ENCODE data around the gene TEC.
A peak's percentile ranks its signal among the peaks of the same experiment; 100 is the strongest.

TEC gene

DNA sequence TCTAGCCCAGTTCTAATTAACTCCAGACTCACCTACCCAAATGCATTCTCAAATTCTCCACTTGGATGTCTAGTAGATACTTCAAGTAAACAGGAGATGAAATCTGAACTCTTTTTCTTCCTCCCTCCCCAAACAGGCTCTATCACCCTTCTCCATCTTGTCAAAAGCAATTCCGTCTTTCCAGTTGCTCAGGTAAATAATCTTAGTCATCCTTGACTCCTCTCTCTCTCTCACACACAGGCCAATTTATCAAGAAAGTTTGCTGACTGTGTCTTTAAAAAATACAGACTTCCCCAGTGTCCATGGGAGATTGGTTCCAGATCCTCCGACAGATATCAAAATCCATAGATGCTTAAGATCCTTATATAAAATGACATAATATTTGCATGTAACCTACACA is 148.5 kb downstream of the TEC start:
- no peak for DNase-seq (ENCODE audit: low spot score)

DNA sequence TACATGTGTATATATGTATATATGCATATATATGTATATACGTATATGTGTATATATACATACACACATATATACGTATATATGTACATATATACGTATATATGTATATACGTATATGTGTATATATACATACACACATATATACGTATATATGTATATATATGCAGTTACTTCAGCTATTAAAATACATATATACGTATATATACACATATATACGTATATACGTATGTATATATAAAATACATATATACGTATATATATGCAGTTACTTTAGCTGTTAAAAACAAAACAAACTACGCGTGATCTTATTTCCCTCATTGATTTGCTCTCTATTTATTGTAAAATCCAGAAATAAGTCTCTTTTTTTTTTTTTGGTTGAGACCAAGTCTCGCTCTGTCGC is 149.5 kb downstream of the TEC start:
- no peak for DNase-seq (ENCODE audit: low spot score)

DNA sequence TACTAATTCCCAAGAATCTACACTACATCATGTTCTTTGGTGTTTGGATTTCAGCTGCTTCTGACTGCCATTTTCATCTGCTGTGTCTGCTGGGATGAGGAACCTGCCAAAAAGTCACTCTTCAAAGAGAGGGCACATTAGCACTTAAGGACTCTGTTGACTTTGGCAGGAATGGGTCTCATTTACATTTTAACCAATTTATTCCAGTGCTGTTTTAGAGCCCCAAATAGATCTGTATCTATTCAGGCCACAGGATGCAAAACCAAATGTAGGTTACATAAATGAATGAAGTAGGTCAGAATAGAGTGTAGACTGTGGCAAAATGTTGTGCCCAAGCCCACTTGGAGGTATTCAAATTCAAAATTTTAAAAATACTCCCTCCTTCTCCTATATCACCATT is 150.0 kb downstream of the TEC start:
- no peak for DNase-seq (ENCODE audit: low spot score)

DNA sequence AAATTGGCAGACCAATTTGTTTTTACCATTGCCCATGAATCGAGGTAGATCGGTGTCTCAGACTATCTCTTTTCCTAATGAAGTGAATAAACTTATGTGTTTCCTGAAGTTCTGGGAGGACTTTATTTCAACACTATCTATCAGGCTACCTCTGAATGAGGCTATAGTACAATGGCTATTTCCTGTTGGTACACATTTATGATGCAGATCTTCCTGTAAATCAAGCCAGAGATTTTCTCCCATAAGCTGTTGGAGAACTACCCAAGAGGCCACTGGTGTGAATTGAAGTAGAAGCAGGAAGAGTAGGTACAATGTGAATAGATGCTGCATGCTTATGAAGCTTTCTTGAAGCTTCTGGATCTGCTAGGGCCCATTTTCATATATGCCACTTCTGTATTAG is 151.6 kb downstream of the TEC start:
- no peak for DNase-seq (ENCODE audit: low spot score)

DNA sequence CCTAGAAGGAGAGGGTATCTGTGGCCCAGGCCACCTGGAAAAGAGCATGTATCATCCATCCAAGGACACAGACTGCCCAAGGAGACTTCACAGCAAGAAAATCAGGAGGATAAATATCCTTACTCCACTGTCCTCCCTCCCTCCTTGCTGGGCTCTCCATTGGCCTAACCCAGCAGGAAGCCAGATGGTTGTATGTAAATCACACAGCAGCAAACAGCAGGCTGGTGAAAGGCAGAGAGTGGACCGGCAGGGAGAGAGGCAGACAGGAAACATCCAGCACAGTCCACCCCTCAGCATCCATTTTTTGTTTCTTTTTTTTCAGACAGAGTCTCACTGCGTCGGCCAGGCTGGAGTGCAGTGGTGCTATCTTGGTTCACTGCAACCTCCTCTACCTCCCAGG is 153.1 kb downstream of the TEC start:
- no peak for DNase-seq (ENCODE audit: low spot score)

DNA sequence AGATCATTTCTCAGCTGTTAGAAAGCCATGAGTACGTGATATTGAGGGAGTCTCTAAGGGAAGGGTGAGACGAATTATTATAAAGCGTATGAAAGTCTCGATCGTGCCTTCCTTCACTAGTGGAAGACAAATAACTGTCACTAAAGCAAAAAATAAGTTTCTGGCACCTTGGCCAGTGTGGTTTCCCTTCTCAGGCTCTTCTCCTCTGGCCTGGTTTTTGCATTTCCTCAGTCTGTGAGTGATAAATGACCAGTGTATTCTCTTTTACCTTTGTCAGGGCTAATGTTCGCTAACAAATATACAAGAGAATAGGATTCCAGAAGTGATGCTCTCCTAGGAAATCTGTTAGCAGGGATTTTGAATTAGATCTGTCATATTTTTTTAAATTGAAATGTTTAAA is 155.2 kb downstream of the TEC start:
- DNase-seq (ENCODE audit: low spot score): no peak

DNA sequence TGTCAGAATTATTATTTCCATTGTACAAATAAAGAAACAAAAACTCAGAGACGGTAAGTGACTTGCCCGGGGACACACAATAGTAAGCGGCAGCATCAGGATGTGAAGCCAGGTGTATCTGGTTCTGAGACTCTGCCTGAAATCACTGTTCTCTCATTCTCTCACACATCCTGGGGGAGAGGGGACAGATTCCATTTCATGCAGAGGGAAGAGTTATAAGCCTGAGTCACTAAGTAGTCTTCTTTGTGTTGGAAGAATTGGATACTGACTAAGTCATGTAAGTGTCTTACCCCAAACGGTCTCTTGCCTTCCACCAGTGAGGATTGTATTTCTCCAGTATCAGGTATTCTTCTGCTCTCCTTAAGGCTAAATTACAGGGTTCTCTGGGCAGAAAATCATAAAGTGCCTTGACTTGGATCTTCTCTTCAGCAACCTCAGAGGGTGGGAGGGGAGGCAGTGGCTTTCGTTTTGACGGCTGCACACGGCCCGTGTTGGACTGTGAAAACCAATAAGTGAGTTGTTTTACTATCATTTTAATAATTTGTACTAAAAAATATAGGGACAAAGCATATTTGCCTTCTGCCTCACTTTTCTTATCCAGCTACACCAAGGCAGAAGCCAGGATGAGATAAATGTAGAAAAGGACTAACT is 157.5 kb downstream of the TEC start:
- no peak for DNase-seq (ENCODE audit: low spot score)

DNA sequence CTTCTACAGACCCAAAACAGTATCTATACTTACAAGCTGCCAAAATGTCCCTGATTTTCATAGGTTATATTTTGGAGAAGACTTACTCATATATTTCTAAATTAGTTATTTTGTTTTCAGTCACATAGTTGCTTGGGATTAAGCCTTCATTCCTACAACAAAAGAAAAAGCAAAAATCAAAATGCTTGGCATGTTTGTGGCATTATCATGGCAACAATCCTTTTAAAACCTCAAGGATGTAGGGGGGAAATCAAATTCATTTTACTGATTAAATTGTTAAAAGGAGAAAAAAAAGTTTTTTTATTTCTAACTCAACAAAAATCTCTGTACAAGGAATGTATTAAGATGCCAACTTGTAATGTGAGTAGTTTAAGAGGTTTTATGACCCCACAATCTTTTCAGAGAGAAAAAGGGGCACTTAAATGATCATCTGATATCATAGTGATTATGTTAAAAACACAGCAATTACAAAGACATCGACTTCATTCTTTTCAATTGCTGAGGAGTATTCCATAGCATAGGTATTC is 159.1 kb downstream of the TEC start:
- no peak for DNase-seq (ENCODE audit: low spot score)

DNA sequence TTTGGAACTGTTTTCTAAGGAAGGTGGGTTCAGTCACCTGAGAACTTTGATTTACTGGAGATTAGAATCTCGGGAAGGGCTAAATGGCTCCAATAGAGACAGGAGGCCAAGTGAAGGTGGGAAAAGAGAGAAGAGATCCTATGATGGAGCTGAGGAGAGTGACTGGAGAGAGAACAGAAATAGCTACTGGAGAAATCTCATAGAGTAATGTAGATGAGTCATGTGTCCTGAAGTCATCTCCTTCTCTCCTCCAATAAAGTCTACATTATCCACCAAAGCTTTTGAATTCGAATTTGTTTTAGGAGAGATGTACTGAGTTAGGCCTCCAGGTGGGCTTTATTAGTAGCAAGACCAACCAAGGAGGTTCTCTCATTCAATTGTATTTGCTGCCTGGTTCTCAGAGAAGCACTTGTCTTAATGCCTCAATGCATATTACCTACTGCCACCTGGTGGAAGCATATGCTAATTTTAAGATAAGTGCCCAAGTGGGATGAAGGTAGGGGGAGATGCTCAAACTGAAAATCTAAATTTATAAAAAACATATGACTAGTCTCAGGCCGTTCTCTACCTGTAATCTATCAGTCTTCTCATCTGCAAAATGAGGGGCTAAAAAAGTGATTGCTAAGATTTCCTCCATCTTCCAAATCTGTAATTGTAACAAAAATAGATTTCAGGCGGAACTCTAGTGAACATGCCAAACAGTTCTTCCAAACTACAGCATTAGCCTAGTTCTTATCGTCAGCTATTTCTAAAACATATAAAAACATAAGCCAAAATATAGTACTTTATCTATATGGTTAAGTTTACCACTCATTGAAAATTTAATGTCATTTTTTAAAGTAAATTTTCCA is 160.0 kb downstream of the TEC start:
- peak; percentile 63 for DNase-seq (ENCODE audit: low spot score)

DNA sequence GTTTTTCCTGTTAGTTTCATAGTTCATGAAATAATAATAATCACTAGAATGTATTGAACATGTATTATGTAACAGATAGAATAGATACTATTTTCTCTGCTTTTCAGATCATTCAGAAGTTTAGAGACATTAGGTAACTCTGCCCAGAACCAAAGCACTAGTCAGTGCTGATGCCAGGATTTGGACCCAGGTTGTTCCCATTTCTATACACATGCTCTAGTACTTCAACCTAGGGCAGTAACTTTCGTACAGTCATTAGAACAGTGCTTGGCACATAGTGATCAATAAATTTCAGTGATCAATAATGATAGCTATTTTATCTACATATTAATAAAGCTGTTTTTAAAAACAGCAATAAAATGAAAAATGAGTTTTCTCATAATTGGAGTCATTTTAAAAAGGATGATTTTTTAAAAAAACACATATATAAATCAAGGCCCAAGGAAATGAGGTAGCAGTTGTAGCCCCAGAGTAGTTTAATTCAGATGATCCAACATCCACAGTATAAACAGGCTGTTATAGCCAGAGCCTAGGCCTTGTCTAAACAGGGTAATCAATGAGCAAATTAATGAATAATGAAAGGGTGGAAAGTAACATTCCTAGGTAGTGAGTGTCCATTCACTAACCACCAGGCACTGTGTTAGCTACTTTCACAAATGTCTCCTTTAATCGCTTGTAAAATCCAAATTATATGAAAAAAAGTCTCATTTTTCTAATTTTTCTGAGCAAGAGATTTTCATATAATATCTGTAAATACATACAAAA is 161.1 kb downstream of the TEC start:
- DNase-seq (ENCODE audit: low spot score): no peak

DNA sequence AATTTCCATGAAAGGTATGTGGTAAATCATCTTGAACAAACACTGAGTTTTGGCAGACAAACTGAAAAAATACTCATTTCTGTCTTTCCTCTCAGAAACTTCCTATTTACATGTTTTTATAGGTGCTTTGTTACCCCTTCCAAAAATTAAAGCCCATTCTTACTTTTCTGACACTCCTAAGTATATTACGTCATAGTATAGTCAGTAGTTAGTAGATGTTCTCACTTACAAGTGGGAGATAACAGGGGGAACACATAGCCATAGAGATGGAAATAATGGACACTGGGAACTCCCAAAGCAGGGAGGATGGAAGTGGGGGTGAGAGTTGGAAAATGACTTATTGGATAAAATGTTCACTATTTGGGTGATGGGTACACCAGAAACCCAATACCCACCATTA is 164.4 kb downstream of the TEC start:
- DNase-seq (ENCODE audit: low spot score): no peak

DNA sequence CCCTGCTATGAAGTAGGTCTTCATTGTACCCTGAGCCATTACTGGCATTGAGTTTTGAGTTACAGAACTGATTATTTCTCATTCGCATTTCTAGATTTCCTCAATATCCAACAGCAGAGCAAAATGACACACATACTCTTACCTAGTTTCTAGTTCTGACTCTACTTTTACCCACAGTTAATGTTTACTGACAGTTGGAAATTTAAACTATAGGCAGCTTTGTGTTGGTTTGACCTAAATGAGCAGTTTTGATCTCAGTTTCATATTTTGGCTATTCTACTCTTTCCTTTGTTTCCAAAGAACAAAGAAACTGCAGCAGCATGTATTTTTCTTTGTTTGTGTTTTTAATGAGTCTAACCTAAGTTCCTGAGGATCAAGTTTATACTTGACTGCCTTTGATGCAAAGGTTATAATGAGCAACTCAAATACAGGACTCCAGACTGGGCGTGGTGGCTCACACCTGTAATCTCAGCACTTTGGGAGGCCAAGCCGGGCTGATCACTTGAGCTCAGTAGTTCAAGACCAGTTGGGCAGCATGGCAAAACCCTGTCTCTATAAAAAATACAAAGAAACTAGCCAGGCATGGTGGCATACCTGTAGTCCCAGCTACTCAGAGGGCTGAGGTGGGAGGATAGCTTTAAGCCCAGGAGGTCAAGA is 166.0 kb downstream of the TEC start:
- no peak for DNase-seq (ENCODE audit: low spot score)

DNA sequence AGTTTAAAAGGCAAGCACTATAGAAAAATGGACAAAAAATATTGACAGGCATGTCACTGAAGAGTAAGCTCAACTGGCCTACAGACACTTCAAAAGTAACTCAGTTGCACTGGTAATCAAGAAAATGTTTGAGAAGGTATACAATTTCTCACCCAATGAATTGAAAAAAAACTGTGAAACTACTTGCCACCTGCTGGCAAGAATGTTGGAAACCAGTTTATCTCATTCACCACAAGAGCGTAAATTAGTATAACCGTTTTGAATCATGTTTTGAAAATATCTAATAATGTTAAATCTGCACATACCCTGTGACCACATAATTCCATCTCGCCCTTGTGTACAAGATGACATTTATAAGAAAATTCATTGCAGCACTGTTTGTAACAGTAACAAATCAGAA is 167.3 kb downstream of the TEC start:
- DNase-seq (ENCODE audit: low spot score): no peak

DNA sequence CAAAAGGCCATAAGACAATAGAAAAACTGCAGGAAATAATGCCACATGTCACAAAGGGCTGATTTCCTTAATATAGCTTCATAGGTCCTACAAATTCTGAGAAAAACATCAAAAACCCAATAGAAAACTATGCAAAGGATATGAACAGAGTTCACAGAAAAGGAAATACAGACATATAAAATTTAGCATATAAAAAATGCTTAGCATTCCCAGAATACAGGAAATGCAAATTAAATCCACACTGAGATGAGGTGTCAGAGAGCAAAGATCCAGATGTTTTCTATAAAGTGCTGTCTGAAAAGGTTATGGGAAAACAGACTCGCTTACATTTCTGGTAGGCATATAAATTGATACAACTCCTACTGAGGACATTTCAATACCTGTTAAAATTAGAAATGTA is 169.4 kb downstream of the TEC start:
- no peak for DNase-seq (ENCODE audit: low spot score)

DNA sequence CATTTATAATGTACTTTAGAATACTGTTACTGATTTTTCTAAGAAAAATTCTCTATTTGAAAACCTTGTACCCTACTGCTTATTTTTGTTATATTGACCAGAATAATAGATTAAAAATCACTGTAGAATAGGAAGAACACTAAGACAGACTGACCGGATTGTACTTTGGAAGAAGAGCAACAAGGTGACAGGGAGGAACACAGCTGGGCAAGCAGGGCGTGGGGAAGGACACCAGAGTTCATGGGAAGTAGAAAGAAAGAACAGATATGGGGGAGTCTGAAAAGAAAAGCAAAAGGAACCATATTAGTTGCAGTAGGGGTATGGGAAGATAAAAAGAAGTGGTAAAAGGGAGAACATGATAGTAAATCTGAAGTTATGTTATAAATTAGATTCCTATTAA is 174.2 kb downstream of the TEC start:
- no peak for DNase-seq (ENCODE audit: low spot score)

DNA sequence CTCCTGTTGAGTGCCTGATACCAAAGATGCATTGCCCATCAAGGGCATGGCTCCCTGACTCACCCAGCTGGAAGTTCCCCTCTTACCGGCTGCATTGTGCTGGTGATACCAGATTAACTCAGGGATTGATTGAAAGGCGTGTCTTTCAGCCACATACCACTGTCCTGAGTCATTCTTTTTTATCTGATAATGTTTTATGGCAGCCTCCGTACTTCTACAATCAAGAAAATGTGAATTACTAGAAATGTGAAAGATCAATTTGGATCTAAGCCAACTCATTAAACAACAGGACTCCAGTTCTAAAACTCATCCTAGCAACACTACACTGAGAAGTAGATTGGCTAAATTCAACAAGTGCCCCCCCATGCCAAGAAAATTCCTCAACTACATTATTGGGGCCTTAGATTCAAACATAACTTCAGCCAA is 175.6 kb downstream of the TEC start:
- DNase-seq (ENCODE audit: low spot score): peak; percentile 22

DNA sequence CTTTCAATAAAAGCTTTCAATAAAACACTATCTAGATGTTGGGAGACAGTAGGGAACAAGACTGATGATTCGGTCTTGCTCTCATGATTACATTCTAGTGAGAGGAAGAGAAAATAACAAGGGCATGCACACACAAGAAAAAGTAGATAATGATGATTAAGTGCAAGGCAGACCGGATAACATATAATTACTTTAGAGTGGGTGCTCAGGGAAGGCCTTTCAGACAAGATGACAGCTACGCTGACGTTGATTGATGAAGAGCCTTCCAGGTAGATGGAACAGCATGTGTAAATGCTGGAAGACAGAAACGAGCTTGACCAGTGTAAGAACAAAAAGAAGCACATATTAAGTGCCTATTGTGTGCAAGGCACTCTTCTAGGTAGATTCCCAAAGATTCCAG is 179.0 kb downstream of the TEC start:
- DNase-seq (ENCODE audit: low spot score): no peak

DNA sequence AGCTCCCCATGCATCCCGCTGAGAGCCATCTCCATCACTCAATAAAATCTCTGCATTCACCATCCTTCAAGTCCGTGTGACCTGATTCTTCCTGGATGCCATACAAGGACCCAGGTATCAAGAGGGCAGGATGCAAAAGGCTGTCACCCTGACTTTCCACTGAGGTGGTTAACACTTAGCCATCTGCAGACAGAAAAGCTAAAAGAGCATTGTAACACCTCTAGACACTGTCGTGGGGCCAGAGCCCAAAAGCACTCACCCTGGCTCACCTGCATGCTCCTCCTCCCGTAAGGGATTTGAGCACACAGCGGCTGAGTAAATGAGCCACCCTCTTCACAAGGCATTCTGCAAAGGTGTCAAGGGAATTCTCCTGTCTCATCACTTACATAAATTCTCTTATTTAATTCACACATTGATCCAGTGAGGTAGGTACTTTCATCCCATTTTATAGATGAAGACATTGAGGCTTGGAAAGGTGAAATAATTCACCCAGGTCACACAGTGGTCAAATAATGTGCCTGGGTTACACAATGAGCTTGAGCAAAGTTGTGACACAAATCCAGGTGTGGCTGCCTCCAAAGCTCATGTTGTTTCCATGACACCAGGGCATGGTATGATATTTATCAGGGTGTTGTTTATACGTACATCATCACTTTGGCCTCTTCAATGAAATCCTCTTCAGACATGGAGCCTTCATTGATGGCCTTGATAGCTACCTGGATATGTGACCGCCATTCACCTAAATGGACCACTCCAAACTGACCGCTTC is 183.6 kb downstream of the TEC start:
- DNase-seq (ENCODE audit: low spot score): no peak
